G401.6 (cell line): ENCODE results near the gene EXOC4.

Experiments used
- FAIRE-seq: peaks from 2 replicates; lab custom pipeline; 2012; peaks lifted over from hg19 to GRCh38; lab: Jason Lieb, UNC

EXOC4 gene

DNA sequence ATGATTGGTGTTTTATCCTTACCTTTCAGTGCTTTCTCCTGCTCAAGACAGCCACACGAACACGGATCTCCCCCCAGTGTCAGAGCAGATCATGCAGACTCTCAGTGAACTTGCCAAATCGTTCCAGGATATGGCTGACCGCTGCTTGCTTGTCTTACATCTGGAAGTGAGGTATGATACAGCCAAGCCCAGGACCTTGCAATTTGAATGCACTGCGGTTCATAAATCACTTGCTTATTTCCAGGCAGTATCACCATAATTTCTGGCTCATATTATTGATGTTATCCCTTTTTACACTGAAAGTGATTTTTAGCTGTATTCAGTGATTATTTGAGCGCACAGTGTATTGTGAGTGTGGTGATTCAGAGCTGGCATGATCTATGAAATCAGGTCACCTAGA is 744.6 kb downstream of the EXOC4 start:
- no peak for FAIRE-seq

DNA sequence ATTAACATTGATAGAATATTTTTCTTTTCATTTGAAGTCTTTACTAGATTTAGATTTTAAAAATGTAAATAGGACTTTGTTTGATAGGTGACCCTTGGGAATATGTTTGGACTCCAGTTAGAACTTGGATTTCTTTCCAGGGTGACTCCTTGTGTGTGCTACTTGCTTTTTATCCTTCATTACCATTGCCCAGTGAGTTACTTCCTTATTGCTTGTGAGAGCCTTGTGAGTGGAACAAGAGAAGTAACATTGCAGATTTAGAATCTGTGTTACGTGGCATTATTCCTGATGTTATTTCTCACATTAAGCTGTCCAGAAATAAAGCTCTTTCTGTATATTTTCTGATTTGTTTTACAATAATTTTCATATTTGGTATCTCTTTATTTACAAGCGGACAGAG is 746.3 kb downstream of the EXOC4 start:
- no peak for FAIRE-seq

DNA sequence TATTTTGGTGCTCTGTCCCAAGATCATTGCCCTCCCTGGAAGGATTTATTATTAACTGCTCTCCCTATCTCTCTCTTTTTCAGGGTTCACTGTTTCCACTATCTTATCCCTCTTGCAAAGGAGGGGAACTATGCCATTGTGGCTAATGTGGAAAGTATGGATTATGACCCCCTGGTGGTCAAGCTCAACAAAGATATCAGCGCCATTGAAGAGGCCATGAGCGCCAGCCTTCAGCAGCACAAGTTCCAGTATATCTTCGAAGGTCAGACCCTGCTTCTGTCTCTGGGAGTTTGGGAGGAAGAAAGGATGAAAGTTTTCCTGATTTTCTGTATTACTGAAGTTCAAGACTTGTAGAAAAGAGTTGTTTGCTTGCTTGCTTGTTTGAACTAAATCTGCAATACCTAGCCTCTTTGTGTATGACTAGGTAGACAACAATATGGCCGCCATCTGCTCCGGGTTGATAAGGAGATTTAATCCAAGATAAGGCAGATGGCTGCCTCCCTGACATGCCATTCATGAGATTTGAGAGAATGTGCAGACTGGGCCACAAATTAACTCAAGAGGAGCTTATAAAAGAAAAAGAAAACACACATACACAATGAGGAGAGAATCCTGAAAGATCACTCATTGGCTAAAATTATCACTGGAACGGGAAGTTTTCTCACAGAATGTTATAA is 752.1 kb downstream of the EXOC4 start:
- FAIRE-seq, result no peak

DNA sequence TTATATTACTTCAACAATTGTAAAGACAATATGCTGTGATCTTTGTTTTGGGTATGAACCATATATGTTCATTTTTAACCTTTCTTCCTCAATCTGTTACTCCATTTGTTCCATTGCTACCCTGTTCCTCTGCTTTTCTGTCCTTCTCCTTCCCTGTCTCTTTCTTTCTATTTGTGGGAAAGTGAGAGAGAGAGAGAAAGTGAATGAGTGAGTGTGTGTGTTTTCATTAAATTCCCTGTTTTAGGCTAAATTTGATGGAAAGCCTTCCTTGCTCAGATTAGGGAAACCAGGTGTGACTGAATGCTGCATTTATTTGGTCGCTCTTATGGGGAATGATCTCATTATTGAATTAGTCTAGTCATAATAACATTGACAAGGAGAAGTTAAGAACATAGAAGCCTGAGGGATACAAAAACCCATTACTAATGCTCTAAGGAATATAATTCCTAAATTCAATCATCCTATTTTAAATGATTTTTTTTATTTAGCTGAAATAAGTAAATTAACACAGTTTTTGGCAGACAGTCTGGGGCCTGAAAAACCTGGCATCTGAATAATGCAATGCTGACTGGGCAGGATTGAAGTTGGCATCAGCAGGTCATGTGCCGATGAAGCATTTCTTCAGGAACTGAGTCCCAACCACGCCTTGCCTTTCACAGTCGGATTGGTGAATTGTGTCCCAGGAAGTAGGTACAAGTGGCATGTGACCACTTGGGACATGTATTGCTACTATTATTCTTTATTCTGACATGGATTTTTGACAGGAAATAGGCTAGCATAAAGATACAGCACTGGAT is 756.6 kb downstream of the EXOC4 start:
- no peak for FAIRE-seq

- FAIRE-seq, result no peak
Observed at GRCh38 chr7:134013249-134013648, 760.4 kb downstream of the EXOC4 start.

GRCh38 chr7:134014935-134015334 is 762.1 kb downstream of the EXOC4 start:
- no peak for FAIRE-seq

GRCh38 chr7:134016223-134016941 is 763.5 kb downstream of the EXOC4 start:
- no peak for FAIRE-seq

DNA sequence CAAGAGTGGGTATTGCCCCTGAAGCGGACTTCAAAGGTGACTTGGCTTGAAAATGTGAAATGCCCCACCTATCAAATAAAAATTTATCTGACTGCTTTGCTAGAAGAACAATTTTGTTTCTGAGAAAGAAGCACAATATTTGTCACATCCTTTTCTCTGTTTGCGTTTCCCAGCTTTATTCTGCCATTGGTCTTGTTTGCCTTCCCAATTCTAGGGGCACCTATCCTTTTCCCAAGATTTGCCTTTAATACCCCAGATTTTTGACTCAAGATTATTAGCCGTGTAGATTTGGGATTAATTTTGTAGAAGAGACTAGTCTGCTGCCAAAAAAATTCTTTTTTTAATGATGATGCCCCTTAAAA is 764.0 kb downstream of the EXOC4 start:
- no peak for FAIRE-seq

GRCh38 chr7:134018306-134018705 is 765.4 kb downstream of the EXOC4 start:
- FAIRE-seq, result no peak

GRCh38 chr7:134019251-134019650 is 766.4 kb downstream of the EXOC4 start:
- no peak for FAIRE-seq

DNA sequence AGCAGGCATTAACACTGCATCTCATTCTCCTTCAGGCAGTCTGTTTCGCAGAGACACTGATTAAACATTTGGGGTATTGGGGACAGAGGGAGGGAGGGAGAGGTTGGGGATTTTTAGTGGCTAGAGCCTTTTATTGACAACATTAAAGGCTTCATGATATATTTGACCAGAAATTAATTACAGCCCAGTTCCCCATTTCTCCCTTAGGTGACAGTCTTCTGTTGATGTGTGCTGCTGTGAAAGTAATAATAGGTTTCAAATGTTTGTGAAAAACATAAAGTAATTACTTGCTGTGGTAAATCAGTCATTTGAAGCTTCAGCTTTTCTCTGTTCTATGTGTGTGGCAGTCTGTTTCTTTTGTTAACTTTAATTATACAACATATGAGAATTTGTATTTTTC is 769.0 kb downstream of the EXOC4 start:
- no peak for FAIRE-seq

DNA sequence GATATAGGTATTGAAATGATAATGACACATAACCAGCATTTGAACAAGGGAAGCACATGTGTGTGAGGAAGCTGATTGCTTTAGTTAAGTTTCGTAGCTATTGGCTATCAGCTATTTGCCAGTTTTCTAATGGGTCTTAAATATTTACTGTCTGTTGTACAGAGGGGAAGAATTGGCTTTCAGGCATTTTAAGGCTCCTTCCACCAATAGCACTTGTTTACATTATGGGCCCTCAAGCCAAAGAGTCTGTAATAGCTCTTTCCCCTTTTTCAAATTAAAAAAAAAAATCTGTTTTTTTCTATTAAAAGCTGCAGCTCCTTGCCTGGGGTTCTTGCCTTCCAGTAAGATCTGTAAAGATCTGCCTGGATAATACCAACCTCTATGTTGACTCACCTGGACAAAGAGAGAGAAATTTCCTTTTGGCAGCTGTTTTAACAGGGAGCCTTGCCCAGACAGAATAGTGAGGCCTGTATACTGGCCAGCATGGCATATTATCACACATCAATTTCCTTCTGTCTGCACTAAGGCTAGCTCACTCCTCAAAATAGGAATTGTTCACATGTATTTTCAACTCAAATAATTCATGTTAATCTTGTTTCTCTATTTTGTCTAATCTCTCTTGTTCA is 769.5 kb downstream of the EXOC4 start:
- FAIRE-seq, result no peak

DNA sequence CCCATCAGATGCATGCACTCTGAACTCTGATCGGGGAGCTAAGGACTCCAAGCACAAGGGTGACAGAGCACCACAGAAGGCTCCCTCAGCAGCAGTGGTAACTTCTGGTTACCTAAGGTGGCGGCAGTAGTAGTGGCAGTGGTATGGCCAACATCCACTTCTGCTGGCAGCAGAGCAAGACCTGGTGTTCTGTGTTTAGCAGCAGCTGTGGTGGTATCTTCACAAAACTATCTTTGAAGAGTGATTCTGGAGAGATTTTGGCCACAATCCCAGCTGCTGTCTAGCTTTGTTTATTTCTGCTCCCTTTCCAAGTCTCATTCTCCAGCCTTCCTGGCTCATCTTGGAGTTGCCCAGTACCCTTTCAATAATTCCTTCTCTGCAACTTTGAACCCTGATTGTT is 771.9 kb downstream of the EXOC4 start:
- FAIRE-seq, result no peak

DNA sequence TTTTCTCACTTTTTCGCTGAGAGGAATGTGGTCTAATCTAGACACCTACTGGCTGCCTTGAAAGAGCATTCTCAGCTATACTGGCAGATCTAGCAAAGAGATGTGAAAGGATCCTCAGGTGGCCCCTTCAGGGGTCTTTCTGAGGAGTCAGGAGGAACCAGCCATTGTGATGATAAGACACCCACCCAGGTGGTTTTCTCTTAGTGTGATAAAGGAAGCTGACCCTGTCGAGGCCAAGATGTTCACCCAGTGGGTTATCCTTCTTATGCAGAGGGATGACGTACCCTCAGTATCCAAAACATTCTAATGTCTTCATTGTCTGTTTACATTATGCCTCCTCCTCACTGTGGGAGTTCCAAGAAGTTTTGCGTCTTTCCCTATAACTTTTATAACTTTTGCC is 776.0 kb downstream of the EXOC4 start:
- no peak for FAIRE-seq

DNA sequence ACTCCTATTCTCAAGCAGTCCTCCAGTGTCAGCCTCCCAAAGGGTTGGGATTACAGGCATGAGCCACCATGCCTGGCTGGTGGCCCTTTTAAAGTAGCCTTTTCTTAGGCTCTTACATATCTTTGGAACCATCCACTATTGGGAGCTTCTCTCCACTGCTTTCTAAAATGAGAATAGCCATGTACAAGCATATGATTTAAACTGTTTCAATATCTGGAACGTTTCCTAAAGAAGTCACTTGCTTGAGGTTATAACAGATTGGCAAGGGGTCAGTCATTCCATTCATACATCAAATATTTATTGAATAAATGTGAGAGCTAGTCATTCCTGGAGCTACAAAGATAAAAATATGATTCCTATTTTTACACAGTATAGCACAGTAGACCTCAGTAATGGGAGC is 776.9 kb downstream of the EXOC4 start:
- FAIRE-seq, result no peak

DNA sequence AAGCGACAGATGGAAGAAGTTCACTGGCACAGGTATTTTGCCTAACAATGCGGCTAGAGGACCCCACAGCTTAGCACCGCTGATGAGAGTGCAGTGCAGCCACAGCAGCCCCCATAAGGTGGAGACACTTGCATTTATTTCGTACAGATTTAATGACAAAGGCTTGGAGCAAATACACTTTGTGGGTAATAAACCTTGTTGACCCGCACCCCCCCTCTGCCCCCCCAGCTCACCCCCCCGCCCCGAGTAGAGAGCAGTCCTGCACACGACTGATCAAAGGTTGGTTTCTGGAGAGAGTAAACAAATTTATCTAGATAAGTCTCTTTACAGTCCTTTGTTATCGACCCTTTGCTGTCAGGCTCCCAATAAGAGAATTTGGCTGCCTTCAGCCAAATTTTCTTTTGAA is 777.6 kb downstream of the EXOC4 start:
- FAIRE-seq, result no peak

DNA sequence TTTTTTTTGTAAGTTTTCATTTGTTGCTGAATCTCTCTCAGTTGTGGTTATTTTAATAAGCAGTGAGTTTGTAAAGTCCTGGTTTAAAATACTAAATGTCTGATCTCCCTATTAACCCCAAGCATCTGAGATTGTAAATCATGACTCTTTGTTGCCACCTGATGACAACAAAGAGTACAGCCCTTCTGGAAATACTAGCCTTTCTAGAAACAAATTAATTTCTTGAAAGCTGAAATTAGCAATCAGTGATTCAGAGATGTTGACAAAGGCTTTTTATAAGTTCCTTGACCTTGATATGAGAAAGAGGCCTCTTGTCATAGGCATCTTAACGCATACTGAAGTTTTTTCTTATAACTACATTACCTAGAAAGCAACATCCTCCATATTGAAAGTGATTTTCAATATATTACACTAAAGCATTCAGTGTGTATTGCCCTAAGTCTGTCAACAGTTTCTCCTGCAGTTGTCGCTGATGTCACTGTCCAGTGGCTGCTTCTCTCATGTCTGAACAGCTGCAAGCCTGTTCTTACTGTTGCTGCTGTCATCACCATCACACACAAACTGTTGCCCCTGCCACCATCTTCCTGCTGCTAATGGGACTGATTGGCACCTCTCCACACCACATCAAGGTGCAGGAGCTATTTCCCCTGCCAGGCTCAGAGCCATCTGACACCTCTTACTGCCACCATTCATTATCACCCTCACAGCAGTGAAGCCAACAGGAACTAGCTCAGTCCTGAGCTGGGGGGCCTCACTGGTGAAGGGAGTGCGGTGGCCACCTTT is 779.1 kb downstream of the EXOC4 start:
- FAIRE-seq, result no peak

- FAIRE-seq, result no peak
Observed at GRCh38 chr7:134034652-134035051, 781.8 kb downstream of the EXOC4 start.

DNA sequence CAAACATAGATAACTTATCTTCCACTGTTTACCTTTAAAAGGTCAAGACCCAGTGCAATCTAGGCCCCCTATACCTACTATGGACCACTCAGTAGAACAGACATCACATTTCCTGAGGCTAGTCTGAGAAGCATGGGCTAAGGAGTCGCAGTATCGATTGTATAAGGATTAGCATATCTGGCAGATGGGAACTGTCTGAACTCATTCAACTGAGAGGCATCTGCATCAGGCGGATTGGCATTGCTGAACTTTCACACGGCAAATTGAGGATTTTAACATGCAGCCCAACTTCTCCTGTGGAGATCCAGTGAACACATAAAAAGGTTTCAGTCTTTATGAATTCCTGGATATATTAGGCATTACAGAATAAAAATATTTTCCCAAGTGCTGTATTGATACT is 785.1 kb downstream of the EXOC4 start:
- FAIRE-seq, result no peak

DNA sequence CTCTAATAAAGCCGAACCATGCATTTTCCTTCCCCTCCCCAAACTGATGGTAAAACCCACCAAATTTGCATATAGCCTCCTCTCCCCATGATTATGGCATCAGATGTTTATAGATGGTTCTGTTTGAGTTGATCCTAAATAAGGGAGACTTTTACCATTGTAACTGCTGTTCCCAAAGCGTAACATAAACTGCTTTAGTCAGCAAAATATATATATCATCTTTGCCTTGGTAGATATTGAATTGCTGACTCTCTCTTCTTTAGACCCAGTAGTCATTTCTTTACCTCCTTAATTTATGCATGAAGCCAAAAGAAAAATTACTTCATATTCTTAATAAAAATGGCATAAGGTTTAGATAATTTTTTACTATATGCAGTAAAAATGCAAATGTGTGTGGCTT is 788.1 kb downstream of the EXOC4 start:
- no peak for FAIRE-seq

- FAIRE-seq, result no peak
Observed at GRCh38 chr7:134041477-134041876, 788.6 kb downstream of the EXOC4 start.

DNA sequence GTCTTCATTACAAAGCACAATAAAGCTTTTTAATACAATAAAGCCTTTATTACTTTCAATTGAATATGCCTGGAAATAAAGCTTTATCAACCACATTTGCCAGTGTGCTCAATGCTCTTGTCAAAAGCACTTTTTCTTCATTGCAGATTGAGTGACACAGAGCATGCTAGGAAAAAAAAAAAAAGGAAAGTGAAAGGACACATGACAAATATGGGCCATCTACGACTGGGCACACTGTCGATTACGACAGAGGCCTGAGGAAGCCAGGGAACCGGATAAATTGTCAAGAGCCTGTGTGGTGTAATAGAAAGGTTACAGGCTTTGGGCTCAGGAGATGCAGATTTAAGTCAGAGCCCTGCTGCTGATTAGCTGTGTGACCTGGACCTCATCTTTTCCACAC is 789.4 kb downstream of the EXOC4 start:
- no peak for FAIRE-seq
